ENCODE measurements around the gene SHLD1.

- TF ChIP-seq CTCF (IDR thresholded peaks at IDR 0.05) (no peak), POLR2A (IDR thresholded peaks at IDR 0.05) (no peak)
These were observed 145.4 kb downstream of the SHLD1 start for GRCh38 chr20:5895626-5896025.
